Panc1 (cell line): ENCODE data around the gene PIH1D1. TPM values are rescaled to one million over a fixed set of nuclear protein-coding genes. Genes with fewer than 3 reads are reported as not detected.

Experiments used
- ATAC-seq: fragments of 200-7000 bp; cut with Tn5 transposase; 2 replicates; pipeline ENCODE4 v1.9.1; 2020; ENCODE audit warnings: mild to moderate bottlenecking, moderate library complexity
- BruUV-seq: library from RNA; stranded (reverse); fragments of 400-500 nt; replicated peaks from 2 replicates; lab custom pipeline; 2021; lab: Mats Ljungman, UMichigan
- CTCF ChIA-PET: fragments of 300-600 bp; sonication (Branson Sonifier 250); formaldehyde crosslinking; loops from one replicate; lab custom pipeline; 2022; ENCODE audit warnings: antibody characterized with exemption; lab: Charles Lee
- POLR2A ChIA-PET: fragments of 300-600 bp; sonication (Branson Sonifier 250); formaldehyde crosslinking; loops from one replicate; lab custom pipeline; 2022; ENCODE audit warnings: antibody characterized with exemption; lab: Charles Lee
- DNase-seq: peaks from one replicate; pipeline ENCODE4 v3.0.0-alpha.2; 2010; ENCODE audit warnings: low read depth, low spot score
- H3K27ac ChIP-seq: 2 replicates; pipeline ENCODE4 v1.5.1; 2011; ENCODE audit warnings: mild to moderate bottlenecking, low read length, inconsistent platforms
- H3K27me3 ChIP-seq: fragments of 200-500 bp; sonication (Bioruptor generic); 2 replicates; pipeline ENCODE4 v1.6.0; 2014; ENCODE audit warnings: low read length, inconsistent platforms; ENCODE audit not compliant: control insufficient read depth, insufficient read depth
- H3K36me3 ChIP-seq: fragments of 200-500 bp; sonication (Bioruptor generic); 2 replicates; pipeline ENCODE4 v1.5.1; 2014; ENCODE audit warnings: inconsistent platforms, mild to moderate bottlenecking, low read length, moderate library complexity; ENCODE audit not compliant: control insufficient read depth, insufficient read depth
- H3K4me1 ChIP-seq: 2 replicates; pipeline ENCODE4 v1.5.1; 2011; ENCODE audit warnings: inconsistent platforms, mild to moderate bottlenecking, low read length, moderate library complexity; ENCODE audit not compliant: control insufficient read depth, insufficient read depth
- H3K4me3 ChIP-seq, 2 experiments: 2 replicates each; pipeline ENCODE4 v1.5.1; 2011 to 2012; ENCODE audit warnings: low read depth in 2 of 2, low read length in 2 of 2, mild to moderate bottlenecking in 2 of 2, inconsistent platforms in 1 of 2, moderate library complexity in 1 of 2
- H3K9me3 ChIP-seq: fragments of 200-500 bp; sonication (Bioruptor generic); 2 replicates; pipeline ENCODE4 v1.5.1; 2014; ENCODE audit warnings: low read depth, mild to moderate bottlenecking, inconsistent platforms, low read length, moderate library complexity; ENCODE audit not compliant: control insufficient read depth, insufficient read depth
- POLR2AphosphoS5 ChIP-seq: IDR thresholded peaks from 2 replicates; pipeline ENCODE4 v1.6.1; 2012; ENCODE audit warnings: mild to moderate bottlenecking, low read depth, low read length, moderate library complexity
- SIN3A ChIP-seq: IDR thresholded peaks from 2 replicates; pipeline ENCODE4 v1.6.1; 2012; ENCODE audit warnings: low read depth, mild to moderate bottlenecking, low read length, moderate library complexity, borderline replicate concordance; ENCODE audit not compliant: insufficient read depth
- TCF7L2 ChIP-seq: IDR thresholded peaks from 2 replicates; pipeline ENCODE4 v1.6.1; 2011; ENCODE audit warnings: mild to moderate bottlenecking, low read depth, low read length, inconsistent platforms
- in situ Hi-C: cut with HindIII; loops from 2 replicates; pipeline ENCODE4 v1.10.0; 2016; ENCODE audit warnings: low sequenced_read_pairs, low pct_unique_long_range_greater_than_20kb
- intact Hi-C: fragments of 100-400 bp; cut with micrococcal nuclease; formaldehyde crosslinking; loops from one replicate; pipeline ENCODE4 v1.10.0; 2022; ENCODE audit not compliant: unreplicated experiment
- total RNA-seq: library from RNA; stranded (reverse); gene quantifications from one replicate; pipeline ENCODE4 v1.2.1, GENCODE V29; 2021; ENCODE audit not compliant: unreplicated experiment
- TF ChIP-seq, protein P1 (sequence below), 2 experiments: IDR thresholded peaks; 2 replicates each; pipeline ENCODE4 v1.6.1; 2011 to 2012; ENCODE audit warnings: low read depth in 2 of 2, control low read depth in 1 of 2, low read length in 1 of 2, mild to moderate bottlenecking in 1 of 2, moderate library complexity in 1 of 2; ENCODE audit not compliant: insufficient read depth in 1 of 2
- TF ChIP-seq, protein P2 (sequence below): fragments of 450-650 bp; IDR thresholded peaks from 2 replicates; pipeline ENCODE4 v1.5.1; 2017; ENCODE audit warnings: mild to moderate bottlenecking

PIH1D1 gene
- total RNA-seq, 1 experiment from 2014 or later = 78.5 TPM

DNA sequence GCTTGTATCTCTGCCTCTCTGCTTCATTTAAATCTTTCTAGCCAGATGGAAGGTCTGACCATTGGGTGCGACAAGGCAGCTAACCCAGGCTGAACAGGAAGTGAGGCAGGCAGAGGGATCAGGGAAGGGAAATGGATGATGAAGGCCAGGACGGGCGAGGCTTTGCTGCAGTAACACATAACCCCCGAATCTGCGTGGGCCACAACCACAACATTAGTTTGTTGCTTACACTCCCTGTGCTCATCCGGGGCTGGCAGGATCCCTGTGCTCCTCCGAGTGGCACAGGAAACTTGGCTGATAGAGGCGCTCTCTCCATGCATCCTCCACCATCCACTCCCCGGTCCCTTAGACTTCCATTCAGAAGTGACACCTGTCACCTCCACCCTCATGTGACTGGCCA is 21.3 kb upstream of the PIH1D1 start:
- Histone ChIP-seq H3K9me3 (no peaks in the 10 kb centered on the region), H3K36me3 (no peaks in the 10 kb centered on the region), H3K27me3 (no peaks in the 10 kb centered on the region), H3K4me3 (no peak overlapping the region), H3K27ac (no peak overlapping the region), H3K4me1 (no peaks in the 10 kb centered on the region)
- no peak for ATAC-seq
- intact Hi-C loops (no loop called here), in situ Hi-C loops (no loop called here)
- CTCF ChIA-PET = no interaction called here
- DNase-seq = no peak
- no peak for TF ChIP-seq SIN3A
- BruUV-seq = no TSS peak
- POLR2A ChIA-PET = interaction anchor here (0.5 kb wide), 1 partner anchor 258 kb away, joined by 10 read pairs; no protein-coding TSS in a partner anchor

DNA sequence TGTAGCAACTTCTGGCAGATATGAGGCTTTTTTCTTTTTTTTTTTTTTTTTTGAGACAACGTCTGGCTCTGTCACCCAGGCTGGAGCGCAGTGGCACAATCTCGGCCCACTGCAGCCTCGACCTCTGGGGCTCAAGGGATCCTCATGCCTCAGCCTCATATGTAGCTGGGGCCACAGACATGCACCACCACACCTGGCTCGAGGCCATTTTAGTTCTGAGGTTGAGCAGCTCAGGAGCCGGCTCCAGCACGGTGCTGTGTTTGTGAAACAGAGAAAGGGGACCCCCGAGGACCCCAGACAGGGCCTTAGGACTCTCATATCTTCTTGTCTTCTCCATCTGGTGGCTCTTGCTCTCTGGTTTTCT is 19.0 kb upstream of the PIH1D1 start:
- TF ChIP-seq POLR2AphosphoS5 (no peak), TCF7L2 (no peak), SIN3A (no peak)
- TF ChIP-seq, protein P1, sequence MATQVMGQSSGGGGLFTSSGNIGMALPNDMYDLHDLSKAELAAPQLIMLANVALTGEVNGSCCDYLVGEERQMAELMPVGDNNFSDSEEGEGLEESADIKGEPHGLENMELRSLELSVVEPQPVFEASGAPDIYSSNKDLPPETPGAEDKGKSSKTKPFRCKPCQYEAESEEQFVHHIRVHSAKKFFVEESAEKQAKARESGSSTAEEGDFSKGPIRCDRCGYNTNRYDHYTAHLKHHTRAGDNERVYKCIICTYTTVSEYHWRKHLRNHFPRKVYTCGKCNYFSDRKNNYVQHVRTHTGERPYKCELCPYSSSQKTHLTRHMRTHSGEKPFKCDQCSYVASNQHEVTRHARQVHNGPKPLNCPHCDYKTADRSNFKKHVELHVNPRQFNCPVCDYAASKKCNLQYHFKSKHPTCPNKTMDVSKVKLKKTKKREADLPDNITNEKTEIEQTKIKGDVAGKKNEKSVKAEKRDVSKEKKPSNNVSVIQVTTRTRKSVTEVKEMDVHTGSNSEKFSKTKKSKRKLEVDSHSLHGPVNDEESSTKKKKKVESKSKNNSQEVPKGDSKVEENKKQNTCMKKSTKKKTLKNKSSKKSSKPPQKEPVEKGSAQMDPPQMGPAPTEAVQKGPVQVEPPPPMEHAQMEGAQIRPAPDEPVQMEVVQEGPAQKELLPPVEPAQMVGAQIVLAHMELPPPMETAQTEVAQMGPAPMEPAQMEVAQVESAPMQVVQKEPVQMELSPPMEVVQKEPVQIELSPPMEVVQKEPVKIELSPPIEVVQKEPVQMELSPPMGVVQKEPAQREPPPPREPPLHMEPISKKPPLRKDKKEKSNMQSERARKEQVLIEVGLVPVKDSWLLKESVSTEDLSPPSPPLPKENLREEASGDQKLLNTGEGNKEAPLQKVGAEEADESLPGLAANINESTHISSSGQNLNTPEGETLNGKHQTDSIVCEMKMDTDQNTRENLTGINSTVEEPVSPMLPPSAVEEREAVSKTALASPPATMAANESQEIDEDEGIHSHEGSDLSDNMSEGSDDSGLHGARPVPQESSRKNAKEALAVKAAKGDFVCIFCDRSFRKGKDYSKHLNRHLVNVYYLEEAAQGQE (IDR thresholded peaks at IDR 0.05; ENCODE audit: insufficient read depth in 1 of 2, low read depth in 2 of 2, low read length in 1 of 2) = no peak
- TF ChIP-seq, protein P2, sequence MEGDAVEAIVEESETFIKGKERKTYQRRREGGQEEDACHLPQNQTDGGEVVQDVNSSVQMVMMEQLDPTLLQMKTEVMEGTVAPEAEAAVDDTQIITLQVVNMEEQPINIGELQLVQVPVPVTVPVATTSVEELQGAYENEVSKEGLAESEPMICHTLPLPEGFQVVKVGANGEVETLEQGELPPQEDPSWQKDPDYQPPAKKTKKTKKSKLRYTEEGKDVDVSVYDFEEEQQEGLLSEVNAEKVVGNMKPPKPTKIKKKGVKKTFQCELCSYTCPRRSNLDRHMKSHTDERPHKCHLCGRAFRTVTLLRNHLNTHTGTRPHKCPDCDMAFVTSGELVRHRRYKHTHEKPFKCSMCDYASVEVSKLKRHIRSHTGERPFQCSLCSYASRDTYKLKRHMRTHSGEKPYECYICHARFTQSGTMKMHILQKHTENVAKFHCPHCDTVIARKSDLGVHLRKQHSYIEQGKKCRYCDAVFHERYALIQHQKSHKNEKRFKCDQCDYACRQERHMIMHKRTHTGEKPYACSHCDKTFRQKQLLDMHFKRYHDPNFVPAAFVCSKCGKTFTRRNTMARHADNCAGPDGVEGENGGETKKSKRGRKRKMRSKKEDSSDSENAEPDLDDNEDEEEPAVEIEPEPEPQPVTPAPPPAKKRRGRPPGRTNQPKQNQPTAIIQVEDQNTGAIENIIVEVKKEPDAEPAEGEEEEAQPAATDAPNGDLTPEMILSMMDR = no peak
- Histone ChIP-seq H3K4me1 (no peaks in the 10 kb centered on the region), H3K36me3 (no peaks in the 10 kb centered on the region), H3K4me3 (no peak overlapping the region), H3K27me3 (no peaks in the 10 kb centered on the region), H3K27ac (no peak overlapping the region), H3K9me3 (no peaks in the 10 kb centered on the region)
- CTCF ChIA-PET = no interaction called here
- DNase-seq = no peak
- no peak for ATAC-seq
- intact Hi-C loops = no loop called here
- BruUV-seq = no TSS peak
- POLR2A ChIA-PET = no interaction called here
- in situ Hi-C loops = no loop called here

DNA sequence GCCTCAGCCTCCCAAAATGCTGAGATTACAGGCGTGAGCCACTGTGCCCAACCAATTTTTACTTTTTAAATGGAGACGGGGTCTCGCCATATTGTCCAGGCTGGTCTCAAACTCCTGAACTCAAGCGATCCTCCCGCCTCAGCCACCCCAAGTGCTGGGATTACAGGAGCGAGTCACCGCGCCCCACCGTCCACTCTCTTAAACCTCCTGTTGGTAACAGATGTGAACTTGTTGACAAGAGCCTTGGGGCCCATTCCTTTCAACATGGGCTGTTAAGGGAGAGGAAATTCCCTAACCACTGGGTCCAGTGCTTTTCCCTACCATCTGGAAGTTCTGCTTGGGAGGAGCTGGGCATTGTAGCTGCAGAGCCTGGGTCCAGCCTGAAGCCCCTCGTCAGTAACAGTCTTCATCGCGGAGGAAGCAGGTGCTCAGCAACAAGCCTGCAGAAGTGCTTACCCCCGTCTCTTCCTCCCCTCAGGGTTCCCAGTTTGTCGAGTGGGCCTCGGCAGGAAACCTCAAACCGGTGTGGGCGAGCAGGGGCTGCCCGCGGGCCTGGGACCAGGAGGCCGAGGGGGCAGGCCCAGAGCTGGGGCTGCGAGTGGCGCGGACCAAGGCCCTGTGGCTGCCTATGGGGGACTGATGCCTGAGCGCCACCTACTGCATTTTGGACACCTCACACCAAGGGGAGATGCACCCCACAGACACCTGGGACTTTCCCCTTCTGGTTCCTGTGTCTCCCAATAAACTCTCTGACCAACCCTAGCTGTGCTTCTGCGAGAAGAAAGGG is 18.4 kb upstream of the PIH1D1 start:
- no peak for TF ChIP-seq POLR2AphosphoS5
- Histone ChIP-seq H3K36me3 (no peaks in the 10 kb centered on the region), H3K9me3 (no peaks in the 10 kb centered on the region), H3K4me3 (no peak overlapping the region), H3K27ac (no peak overlapping the region), H3K4me1 (no peaks in the 10 kb centered on the region), H3K27me3 (no peaks in the 10 kb centered on the region)
- ATAC-seq (no peak), DNase-seq (no peak)
- CTCF ChIA-PET = no interaction called here
- in situ Hi-C loops = no loop called here
- intact Hi-C loops = no loop called here
- BruUV-seq = no TSS peak
- POLR2A ChIA-PET = no interaction called here
